Measurements from ENCODE around the gene ALPG.

GRCh38 chr2:232441147-232441651, 34.6 kb downstream of the ALPG start:
- TF ChIP-seq, protein P1, sequence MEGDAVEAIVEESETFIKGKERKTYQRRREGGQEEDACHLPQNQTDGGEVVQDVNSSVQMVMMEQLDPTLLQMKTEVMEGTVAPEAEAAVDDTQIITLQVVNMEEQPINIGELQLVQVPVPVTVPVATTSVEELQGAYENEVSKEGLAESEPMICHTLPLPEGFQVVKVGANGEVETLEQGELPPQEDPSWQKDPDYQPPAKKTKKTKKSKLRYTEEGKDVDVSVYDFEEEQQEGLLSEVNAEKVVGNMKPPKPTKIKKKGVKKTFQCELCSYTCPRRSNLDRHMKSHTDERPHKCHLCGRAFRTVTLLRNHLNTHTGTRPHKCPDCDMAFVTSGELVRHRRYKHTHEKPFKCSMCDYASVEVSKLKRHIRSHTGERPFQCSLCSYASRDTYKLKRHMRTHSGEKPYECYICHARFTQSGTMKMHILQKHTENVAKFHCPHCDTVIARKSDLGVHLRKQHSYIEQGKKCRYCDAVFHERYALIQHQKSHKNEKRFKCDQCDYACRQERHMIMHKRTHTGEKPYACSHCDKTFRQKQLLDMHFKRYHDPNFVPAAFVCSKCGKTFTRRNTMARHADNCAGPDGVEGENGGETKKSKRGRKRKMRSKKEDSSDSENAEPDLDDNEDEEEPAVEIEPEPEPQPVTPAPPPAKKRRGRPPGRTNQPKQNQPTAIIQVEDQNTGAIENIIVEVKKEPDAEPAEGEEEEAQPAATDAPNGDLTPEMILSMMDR (IDR thresholded peaks at IDR 0.05), result no peak
- TF ChIP-seq EZH2 (IDR thresholded peaks at IDR 0.05; ENCODE audit: borderline replicate concordance, insufficient read depth, low read depth, low read length, poor library complexity, severe bottlenecking), result no peak
